ENCODE results near the gene SBK3.

The SBK3 gene

DNA sequence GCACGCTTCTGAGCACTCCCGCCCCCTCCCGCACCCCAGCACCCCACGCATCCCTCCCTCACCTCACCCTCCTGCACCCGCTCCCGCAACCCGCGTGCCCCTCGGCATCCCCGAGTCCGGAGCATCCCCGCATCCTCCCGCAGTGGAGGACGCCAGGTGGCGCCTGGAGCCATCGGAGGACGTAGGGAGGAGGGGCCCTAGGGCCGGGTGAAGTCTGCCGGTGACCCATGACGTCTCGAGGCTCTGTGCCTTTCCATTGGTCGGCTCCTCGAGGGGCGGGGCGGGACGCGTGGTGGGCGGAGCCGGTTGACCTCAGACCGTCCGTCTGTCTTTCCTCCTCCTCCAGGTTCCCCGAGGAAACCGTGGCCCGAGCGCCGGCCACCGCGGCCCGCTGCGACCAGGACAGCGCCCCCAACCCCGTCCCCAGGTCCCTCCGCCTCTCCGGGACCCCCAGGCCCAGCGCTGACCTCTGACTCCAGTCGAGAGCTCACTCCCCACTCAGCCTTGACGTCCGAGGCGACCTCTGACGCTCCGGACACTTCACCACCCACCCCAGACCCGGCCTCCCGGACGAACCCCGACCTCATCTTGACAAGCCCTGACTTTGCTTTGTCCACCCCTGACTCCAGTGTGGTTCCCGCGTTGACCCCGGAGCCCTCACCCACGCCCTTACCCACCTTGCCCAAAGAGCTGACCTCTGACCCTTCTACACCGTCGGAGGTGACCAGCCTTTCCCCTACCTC is 28.3 kb downstream of the SBK3 start:
- no peaks in the 10 kb centered on the region for H3K36me3 ChIP-seq (ENCODE audit: control insufficient read depth, insufficient read depth, low read length)
- peak overlapping the region; percentile 8 for H3K4me3 ChIP-seq (ENCODE audit: insufficient read depth, low read depth, low read length)
- no peaks in the 10 kb centered on the region for H3K9me3 ChIP-seq (ENCODE audit: control insufficient read depth, low read length)
- no peaks in the 10 kb centered on the region for H3K4me1 ChIP-seq (ENCODE audit: control insufficient read depth, insufficient read depth, low read length)
- 22% methylated on average over 61 of the region's 61 CpGs for WGBS, 2 experiments
- H3K27ac ChIP-seq (ENCODE audit: insufficient read depth, low read depth, low read length, poor library complexity, severe bottlenecking) = no peak overlapping the region
- H3K27me3 ChIP-seq (ENCODE audit: control insufficient read depth, insufficient read depth, low read length, poor library complexity, severe bottlenecking) = no peaks in the 10 kb centered on the region

DNA sequence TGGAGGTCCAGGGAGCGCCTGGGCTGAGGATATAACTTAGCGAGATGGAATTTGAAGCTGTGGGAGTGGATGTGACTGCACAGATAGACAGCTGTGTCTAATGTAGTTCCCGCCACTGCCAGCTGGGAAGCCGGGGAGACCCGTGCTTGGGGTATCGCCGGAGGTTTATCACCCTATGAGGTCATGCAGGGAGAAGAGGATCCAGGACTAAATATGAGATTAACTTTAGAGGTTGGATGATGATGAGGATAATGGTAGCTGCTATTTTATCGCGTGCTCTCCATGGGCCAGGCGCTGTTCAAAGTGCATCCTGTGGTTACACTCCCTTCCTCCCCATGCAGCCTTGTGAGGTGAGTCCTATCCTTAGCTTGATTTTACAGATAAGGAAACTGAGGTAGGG is 37.2 kb downstream of the SBK3 start:
- WGBS, 2 experiments = 85 to 86% methylated on average over 10 of the region's 10 CpGs

DNA sequence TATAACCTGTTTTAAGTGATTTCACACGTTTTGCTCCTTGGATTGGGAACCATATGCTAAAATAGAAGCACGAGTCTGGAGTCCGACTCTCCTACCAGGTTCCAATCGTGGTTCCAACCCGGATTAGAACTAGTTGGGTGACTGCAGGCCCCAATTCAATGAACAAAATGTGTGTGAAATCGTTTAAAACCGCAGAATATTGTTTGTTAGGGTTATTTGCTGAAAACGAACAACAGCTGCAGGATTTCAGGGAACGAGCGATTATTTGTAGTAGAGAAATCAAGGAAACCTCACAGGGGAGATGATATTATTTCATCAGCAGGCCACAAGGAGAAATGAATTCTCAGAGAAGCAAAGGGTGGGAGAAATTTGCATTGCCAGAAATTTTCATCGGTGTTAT is 40.4 kb downstream of the SBK3 start:
- no peak overlapping the region for H3K4me3 ChIP-seq (ENCODE audit: insufficient read depth, low read depth, low read length)
- 87 to 91% methylated on average over 11 of the region's 11 CpGs for WGBS, 2 experiments
- no peaks in the 10 kb centered on the region for H3K36me3 ChIP-seq (ENCODE audit: control insufficient read depth, insufficient read depth, low read length)
- H3K4me1 ChIP-seq (ENCODE audit: control insufficient read depth, insufficient read depth, low read length) = no peaks in the 10 kb centered on the region
- peaks cover 26% of the 10 kb centered on the region for H3K27me3 ChIP-seq (ENCODE audit: control insufficient read depth, insufficient read depth, low read length, poor library complexity, severe bottlenecking)
- H3K9me3 ChIP-seq (ENCODE audit: control insufficient read depth, low read length) = no peaks in the 10 kb centered on the region
- H3K27ac ChIP-seq (ENCODE audit: insufficient read depth, low read depth, low read length, poor library complexity, severe bottlenecking) = no peak overlapping the region

More for the DNA sequence above, 37.2 kb downstream of the SBK3 start:
- Histone ChIP-seq H3K36me3 (ENCODE audit: control insufficient read depth, insufficient read depth, low read length) (no peaks in the 10 kb centered on the region), H3K27me3 (ENCODE audit: control insufficient read depth, insufficient read depth, low read length, poor library complexity, severe bottlenecking) (peaks cover 14% of the 10 kb centered on the region), H3K4me1 (ENCODE audit: control insufficient read depth, insufficient read depth, low read length) (no peaks in the 10 kb centered on the region), H3K9me3 (ENCODE audit: control insufficient read depth, low read length) (no peaks in the 10 kb centered on the region), H3K4me3 (ENCODE audit: insufficient read depth, low read depth, low read length) (no peak overlapping the region), H3K27ac (ENCODE audit: insufficient read depth, low read depth, low read length, poor library complexity, severe bottlenecking) (no peak overlapping the region)

DNA sequence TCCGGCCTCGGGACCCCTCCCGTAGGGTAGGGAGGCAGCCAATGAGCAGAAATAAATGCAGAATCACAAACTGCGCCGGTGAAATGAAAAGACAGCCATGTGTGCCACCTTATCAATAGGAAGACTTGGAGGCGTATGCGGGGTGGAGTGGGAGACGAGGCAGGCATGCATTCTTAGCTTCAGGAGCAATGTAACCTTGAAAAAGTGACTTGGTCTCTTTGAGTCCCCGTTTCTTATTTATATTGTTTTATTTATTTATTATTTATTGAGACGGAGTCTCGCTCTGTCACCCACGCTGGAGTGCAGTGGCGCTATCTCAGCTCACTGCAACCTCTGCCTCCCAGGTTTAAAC is 41.1 kb downstream of the SBK3 start:
- H3K27ac ChIP-seq (ENCODE audit: insufficient read depth, low read depth, low read length, poor library complexity, severe bottlenecking) = no peak overlapping the region
- H3K27me3 ChIP-seq (ENCODE audit: control insufficient read depth, insufficient read depth, low read length, poor library complexity, severe bottlenecking) = peaks cover 26% of the 10 kb centered on the region
- no peaks in the 10 kb centered on the region for H3K9me3 ChIP-seq (ENCODE audit: control insufficient read depth, low read length)
- H3K4me1 ChIP-seq (ENCODE audit: control insufficient read depth, insufficient read depth, low read length) = no peaks in the 10 kb centered on the region
- H3K4me3 ChIP-seq (ENCODE audit: insufficient read depth, low read depth, low read length) = no peak overlapping the region
- WGBS, 2 experiments = 49 to 53% methylated on average over 12 to 13 of the region's 13 CpGs
- no peaks in the 10 kb centered on the region for H3K36me3 ChIP-seq (ENCODE audit: control insufficient read depth, insufficient read depth, low read length)

DNA sequence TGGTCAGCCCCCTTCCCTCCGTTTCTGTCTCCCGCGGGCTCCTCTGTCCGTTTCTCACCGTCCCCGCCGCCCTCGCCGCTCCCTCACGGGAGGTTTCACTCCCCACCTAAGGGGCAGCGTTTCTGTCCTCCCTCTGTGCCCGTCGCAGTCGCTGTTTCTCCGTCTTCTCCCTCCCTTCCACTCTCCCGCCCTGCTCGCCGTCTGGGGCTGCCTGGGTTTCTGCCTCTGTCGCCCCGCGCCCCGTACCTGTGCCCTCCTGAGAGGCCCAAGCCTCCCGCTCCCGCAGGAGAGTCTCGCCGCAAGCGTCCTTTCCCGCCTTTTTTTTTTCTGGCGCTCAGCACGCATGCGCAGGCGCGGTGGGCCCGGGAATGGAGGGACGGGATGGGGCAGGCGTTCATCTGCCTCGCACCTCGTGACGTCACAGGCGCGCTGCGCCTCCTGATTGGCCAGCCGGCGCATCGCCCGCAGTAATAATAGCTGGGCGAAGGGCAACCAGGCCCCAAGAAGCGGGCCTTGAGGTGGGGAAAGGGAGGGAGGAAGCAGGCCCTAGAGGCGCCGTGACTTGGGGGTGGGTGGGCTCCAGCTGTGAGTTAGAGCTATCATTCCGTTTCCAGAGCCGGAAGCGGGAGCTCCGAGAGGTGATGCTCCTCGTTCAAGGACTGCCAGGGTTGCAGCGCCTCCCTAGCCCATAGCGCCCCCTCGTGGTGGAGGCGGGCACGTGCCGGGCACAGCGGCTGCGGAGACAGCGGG is 41.7 kb downstream of the SBK3 start:
- Histone ChIP-seq H3K4me3 (ENCODE audit: insufficient read depth, low read depth, low read length) (no peak overlapping the region), H3K9me3 (ENCODE audit: control insufficient read depth, low read length) (no peaks in the 10 kb centered on the region), H3K36me3 (ENCODE audit: control insufficient read depth, insufficient read depth, low read length) (no peaks in the 10 kb centered on the region), H3K4me1 (ENCODE audit: control insufficient read depth, insufficient read depth, low read length) (no peaks in the 10 kb centered on the region), H3K27me3 (ENCODE audit: control insufficient read depth, insufficient read depth, low read length, poor library complexity, severe bottlenecking) (peaks cover 26% of the 10 kb centered on the region), H3K27ac (ENCODE audit: insufficient read depth, low read depth, low read length, poor library complexity, severe bottlenecking) (no peak overlapping the region)
- WGBS, 2 experiments = 31 to 32% methylated on average over 64 of the region's 64 CpGs

DNA sequence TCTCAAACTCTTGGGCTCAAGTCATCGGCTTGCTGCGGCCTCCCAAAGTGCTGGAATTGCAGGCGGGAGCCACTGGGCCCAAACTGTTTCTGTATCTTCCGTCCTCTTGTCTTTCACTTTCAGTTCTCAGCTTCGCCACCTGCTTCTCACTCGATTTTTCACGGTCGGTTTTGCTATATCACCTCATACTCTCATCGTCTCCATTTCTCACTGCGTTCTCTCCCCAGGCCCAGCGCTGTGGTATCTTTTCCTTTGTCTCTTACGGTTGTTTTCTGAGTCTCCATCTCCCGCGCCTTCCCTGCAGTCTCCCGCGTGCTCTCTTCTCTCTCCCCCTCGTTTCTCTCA is 42.2 kb downstream of the SBK3 start:
- H3K27ac ChIP-seq (ENCODE audit: insufficient read depth, low read depth, low read length, poor library complexity, severe bottlenecking) = no peak overlapping the region
- H3K27me3 ChIP-seq (ENCODE audit: control insufficient read depth, insufficient read depth, low read length, poor library complexity, severe bottlenecking) = peaks cover 26% of the 10 kb centered on the region
- WGBS, 2 experiments = 89 to 92% methylated on average over 17 of the region's 17 CpGs
- H3K9me3 ChIP-seq (ENCODE audit: control insufficient read depth, low read length) = no peaks in the 10 kb centered on the region
- H3K36me3 ChIP-seq (ENCODE audit: control insufficient read depth, insufficient read depth, low read length) = no peaks in the 10 kb centered on the region
- H3K4me3 ChIP-seq (ENCODE audit: insufficient read depth, low read depth, low read length) = no peak overlapping the region
- H3K4me1 ChIP-seq (ENCODE audit: control insufficient read depth, insufficient read depth, low read length) = no peaks in the 10 kb centered on the region

DNA sequence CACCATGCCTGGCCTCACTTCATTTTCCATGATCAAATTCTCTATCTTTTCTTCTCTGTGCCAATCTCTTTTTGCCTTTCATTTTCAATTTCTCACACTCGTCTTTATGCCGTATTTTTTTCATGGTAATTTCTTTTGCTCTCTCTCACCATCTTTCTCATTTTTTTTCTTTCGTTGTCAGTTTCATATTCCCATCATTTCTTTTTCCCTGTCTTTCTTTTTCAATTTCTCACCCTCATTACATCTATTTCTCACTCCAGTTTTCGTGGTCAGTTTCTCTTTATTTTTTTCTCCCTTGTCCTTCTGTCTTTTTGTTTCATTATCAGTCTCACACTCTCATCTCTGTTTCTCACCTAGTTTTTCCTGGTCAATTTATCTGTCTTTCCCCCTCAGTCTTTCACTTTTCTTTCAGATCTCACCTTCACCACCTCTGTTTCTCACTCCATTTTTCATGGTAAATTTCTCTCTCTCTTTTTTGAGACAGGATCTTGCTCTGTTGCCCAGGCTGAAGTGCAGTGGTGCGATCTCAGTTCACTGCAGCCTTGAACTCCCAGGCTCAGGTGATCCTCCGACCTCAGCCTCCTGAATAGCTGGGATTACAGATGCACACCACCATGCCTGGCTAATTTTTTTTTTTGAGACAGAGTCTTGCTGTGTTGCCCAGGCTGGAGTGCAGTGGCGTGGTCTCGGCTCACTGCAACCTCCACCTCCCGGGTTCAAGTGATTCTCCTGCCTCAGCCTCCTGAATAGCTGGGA is 43.0 kb downstream of the SBK3 start:
- no peaks in the 10 kb centered on the region for H3K9me3 ChIP-seq (ENCODE audit: control insufficient read depth, low read length)
- H3K4me1 ChIP-seq (ENCODE audit: control insufficient read depth, insufficient read depth, low read length) = no peaks in the 10 kb centered on the region
- no peak overlapping the region for H3K27ac ChIP-seq (ENCODE audit: insufficient read depth, low read depth, low read length, poor library complexity, severe bottlenecking)
- no peaks in the 10 kb centered on the region for H3K36me3 ChIP-seq (ENCODE audit: control insufficient read depth, insufficient read depth, low read length)
- H3K4me3 ChIP-seq (ENCODE audit: insufficient read depth, low read depth, low read length) = no peak overlapping the region
- H3K27me3 ChIP-seq (ENCODE audit: control insufficient read depth, insufficient read depth, low read length, poor library complexity, severe bottlenecking) = peaks cover 26% of the 10 kb centered on the region
- 92 to 94% methylated on average over 9 of the region's 9 CpGs for WGBS, 2 experiments

DNA sequence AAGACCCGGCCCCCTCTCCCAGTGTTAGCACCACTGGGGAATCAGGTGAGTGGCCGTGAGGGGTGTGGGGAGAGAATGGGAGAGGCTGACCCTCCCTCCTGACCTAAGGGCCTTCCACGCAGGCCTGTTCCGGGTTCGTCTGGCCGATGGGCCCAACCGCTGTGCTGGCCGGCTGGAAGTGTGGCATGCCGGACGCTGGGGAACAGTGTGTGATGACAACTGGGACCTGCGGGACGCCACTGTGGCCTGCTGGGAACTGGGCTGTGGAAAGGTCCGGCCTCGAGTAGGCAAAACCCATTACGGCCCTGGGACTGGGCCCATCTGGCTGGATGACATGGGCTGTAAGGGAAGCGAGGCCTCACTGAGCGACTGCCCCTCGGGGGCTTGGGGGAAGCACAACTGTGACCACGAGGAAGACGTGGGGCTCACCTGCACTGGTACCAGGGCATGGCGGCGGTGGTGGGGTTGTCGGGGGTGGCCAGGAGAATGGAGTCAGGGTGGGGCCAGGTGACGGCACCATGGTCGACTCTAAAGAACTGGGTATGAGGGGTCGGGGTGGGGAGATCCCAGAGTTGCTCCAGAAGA is 44.9 kb downstream of the SBK3 start:
- Histone ChIP-seq H3K36me3 (ENCODE audit: control insufficient read depth, insufficient read depth, low read length) (no peaks in the 10 kb centered on the region), H3K4me3 (ENCODE audit: insufficient read depth, low read depth, low read length) (no peak overlapping the region), H3K9me3 (ENCODE audit: control insufficient read depth, low read length) (no peaks in the 10 kb centered on the region), H3K4me1 (ENCODE audit: control insufficient read depth, insufficient read depth, low read length) (no peaks in the 10 kb centered on the region), H3K27ac (ENCODE audit: insufficient read depth, low read depth, low read length, poor library complexity, severe bottlenecking) (no peak overlapping the region), H3K27me3 (ENCODE audit: control insufficient read depth, insufficient read depth, low read length, poor library complexity, severe bottlenecking) (peaks cover 26% of the 10 kb centered on the region)
- WGBS, 2 experiments = 94 to 95% methylated on average over 26 of the region's 26 CpGs

DNA sequence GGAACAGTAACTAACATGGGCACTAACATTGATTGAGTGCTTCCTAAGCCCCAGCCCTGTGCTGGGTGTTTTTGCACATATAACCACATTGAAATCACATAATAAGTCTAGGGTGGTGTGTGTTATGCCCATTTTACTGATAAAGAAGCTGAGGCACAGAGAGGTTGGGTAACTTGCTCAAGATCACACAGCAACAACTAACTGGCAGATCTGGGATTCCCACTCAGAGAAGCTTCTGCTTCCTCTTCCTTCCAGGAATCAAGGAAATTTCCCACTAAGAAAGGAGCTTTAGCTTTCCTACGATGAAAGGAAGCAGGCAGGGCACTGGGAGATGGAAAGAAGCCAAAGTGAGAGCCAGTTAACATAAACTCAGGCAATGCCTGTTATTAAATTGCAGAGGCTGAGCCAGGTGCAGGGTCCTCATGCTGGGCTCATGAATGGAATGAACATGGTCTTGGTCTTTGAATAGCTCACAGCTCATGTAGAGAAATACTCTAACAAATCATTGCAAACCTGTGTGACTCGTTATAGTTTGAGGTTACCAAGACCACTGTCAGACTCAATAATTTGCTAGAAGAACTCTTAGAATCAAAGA is 47.0 kb downstream of the SBK3 start:
- Histone ChIP-seq H3K27me3 (ENCODE audit: control insufficient read depth, insufficient read depth, low read length, poor library complexity, severe bottlenecking) (peaks cover 14% of the 10 kb centered on the region), H3K4me3 (ENCODE audit: insufficient read depth, low read depth, low read length) (no peak overlapping the region), H3K4me1 (ENCODE audit: control insufficient read depth, insufficient read depth, low read length) (no peaks in the 10 kb centered on the region), H3K9me3 (ENCODE audit: control insufficient read depth, low read length) (no peaks in the 10 kb centered on the region), H3K27ac (ENCODE audit: insufficient read depth, low read depth, low read length, poor library complexity, severe bottlenecking) (no peak overlapping the region), H3K36me3 (ENCODE audit: control insufficient read depth, insufficient read depth, low read length) (no peaks in the 10 kb centered on the region)
- whole genome bisulfite sequencing, 2 experiments = 85 to 90% methylated on average over 2 of the region's 2 CpGs

DNA sequence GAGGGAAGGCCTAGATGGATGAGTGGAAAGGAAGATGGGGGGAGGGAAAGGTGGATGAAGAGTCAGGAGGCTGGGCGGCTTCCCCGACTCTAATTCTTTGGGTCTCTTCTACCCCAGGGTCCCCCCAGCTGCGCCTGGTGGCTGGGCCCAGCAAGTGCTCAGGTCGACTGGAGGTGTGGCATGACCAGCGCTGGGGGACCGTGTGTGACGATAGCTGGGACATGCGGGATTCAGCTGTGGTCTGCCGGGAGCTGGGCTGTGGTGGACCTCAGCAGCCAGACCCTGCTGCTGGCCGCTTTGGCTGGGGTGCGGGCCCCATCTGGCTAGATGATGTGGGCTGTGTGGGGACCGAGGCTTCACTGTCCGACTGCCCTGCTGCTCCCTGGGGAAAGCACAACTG is 47.6 kb downstream of the SBK3 start:
- 88 to 89% methylated on average over 13 of the region's 13 CpGs for WGBS, 2 experiments
- Histone ChIP-seq H3K27ac (ENCODE audit: insufficient read depth, low read depth, low read length, poor library complexity, severe bottlenecking) (no peak overlapping the region), H3K9me3 (ENCODE audit: control insufficient read depth, low read length) (no peaks in the 10 kb centered on the region), H3K36me3 (ENCODE audit: control insufficient read depth, insufficient read depth, low read length) (no peaks in the 10 kb centered on the region), H3K4me1 (ENCODE audit: control insufficient read depth, insufficient read depth, low read length) (no peaks in the 10 kb centered on the region), H3K4me3 (ENCODE audit: insufficient read depth, low read depth, low read length) (no peak overlapping the region), H3K27me3 (ENCODE audit: control insufficient read depth, insufficient read depth, low read length, poor library complexity, severe bottlenecking) (peaks cover 8% of the 10 kb centered on the region)

Measured in ectodermal cell (in vitro differentiated cells).